ENCODE results near the gene LOXHD1.

Gene LOXHD1

GRCh38 chr18:46657115-46657955 lies at the start of gene LOXHD1:
TSS of gene LOXHD1 (minus strand) at chr18:46657220. CDS start at chr18:46657033, 187 bp downstream.
- no peak for DNase-seq (ENCODE audit: low read depth, low spot score)

- DNase-seq (ENCODE audit: low read depth, low spot score), result no peak
These were observed 48.5 kb upstream of the LOXHD1 start for GRCh38 chr18:46705521-46705920.

- no peak for DNase-seq (ENCODE audit: low read depth, low spot score)
These were observed 47.8 kb upstream of the LOXHD1 start for GRCh38 chr18:46704816-46705215.

GRCh38 chr18:46704189-46704588 lies 47.2 kb upstream of the LOXHD1 start:
- DNase-seq (ENCODE audit: low read depth, low spot score), result no peak

GRCh38 chr18:46702471-46702870 lies 45.5 kb upstream of the LOXHD1 start:
- DNase-seq (ENCODE audit: low read depth, low spot score), result no peak

GRCh38 chr18:46700066-46700824 lies 43.2 kb upstream of the LOXHD1 start:
- no peak for DNase-seq (ENCODE audit: low read depth, low spot score)

- DNase-seq (ENCODE audit: low read depth, low spot score), result no peak
These were observed 39.7 kb upstream of the LOXHD1 start for GRCh38 chr18:46696702-46697101.

GRCh38 chr18:46696268-46696667 lies 39.2 kb upstream of the LOXHD1 start:
- no peak for DNase-seq (ENCODE audit: low read depth, low spot score)

GRCh38 chr18:46693996-46694395 lies 37.0 kb upstream of the LOXHD1 start:
- DNase-seq (ENCODE audit: low read depth, low spot score), result no peak

GRCh38 chr18:46688853-46689525 lies 32.0 kb upstream of the LOXHD1 start:
- no peak for DNase-seq (ENCODE audit: low read depth, low spot score)

GRCh38 chr18:46686186-46686585 lies 29.2 kb upstream of the LOXHD1 start:
- DNase-seq (ENCODE audit: low read depth, low spot score), result no peak

GRCh38 chr18:46683252-46683651 lies 26.2 kb upstream of the LOXHD1 start:
- no peak for DNase-seq (ENCODE audit: low read depth, low spot score)

- no peak for DNase-seq (ENCODE audit: low read depth, low spot score)
These were observed 24.0 kb upstream of the LOXHD1 start for GRCh38 chr18:46680784-46681695.

GRCh38 chr18:46679846-46680598 lies 23.0 kb upstream of the LOXHD1 start:
- no peak for DNase-seq (ENCODE audit: low read depth, low spot score)

GRCh38 chr18:46678785-46679399 lies 21.9 kb upstream of the LOXHD1 start:
- no peak for DNase-seq (ENCODE audit: low read depth, low spot score)

- DNase-seq (ENCODE audit: low read depth, low spot score), result no peak
These were observed 21.0 kb upstream of the LOXHD1 start for GRCh38 chr18:46678041-46678440.

GRCh38 chr18:46677611-46678010 lies 20.6 kb upstream of the LOXHD1 start:
- no peak for DNase-seq (ENCODE audit: low read depth, low spot score)

- no peak for DNase-seq (ENCODE audit: low read depth, low spot score)
These were observed 19.3 kb upstream of the LOXHD1 start for GRCh38 chr18:46676182-46676835.

- DNase-seq (ENCODE audit: low read depth, low spot score), result no peak
These were observed 18.1 kb upstream of the LOXHD1 start for GRCh38 chr18:46675112-46675511.
